HUES6 (cell line): ENCODE results near the gene FNBP1L.

Experiments used
- H3K27ac ChIP-seq: 2 replicates; pipeline ENCODE4 v1.7.0; 2013; ENCODE audit warnings: low read depth, mild to moderate bottlenecking, low read length, inconsistent platforms
- H3K27me3 ChIP-seq: 2 replicates; pipeline ENCODE4 v1.6.1; 2013; ENCODE audit warnings: low read length; ENCODE audit not compliant: control insufficient read depth, insufficient read depth
- H3K36me3 ChIP-seq: 2 replicates; pipeline ENCODE4 v1.6.1; 2013; ENCODE audit warnings: low read length; ENCODE audit not compliant: control insufficient read depth, insufficient read depth
- H3K4me1 ChIP-seq: 2 replicates; pipeline ENCODE4 v1.6.1; 2013; ENCODE audit warnings: low read length; ENCODE audit not compliant: control insufficient read depth, insufficient read depth
- H3K4me3 ChIP-seq: 2 replicates; pipeline ENCODE4 v1.5.1; 2013; ENCODE audit warnings: low read depth, low read length
- H3K9ac ChIP-seq: one replicate; pipeline ENCODE4 v1.6.1; 2013; ENCODE audit warnings: mild to moderate bottlenecking, low read length
- H3K9me3 ChIP-seq: 2 replicates; pipeline ENCODE4 v1.6.1; 2013; ENCODE audit warnings: low read depth, low read length; ENCODE audit not compliant: control insufficient read depth, insufficient read depth

Gene FNBP1L

DNA sequence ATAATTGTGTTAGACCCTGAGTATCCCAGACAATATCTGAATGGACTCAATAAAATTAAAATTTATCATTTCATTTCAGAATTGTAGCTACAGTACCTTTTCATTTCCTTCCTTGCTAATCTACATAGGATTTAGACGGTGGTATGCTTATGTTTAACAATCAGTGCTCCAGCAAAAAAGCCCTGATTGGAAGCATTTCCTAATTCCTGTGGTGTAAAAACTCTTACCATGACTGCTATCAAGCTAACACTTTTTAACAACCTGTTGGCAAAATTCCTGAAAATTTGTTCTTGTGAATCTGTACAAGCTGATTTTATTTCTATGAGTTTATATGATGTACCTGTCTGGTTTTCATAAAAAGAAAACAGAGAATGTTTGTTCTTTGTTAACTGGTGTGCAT is 5.2 kb upstream of the FNBP1L start:
- Histone ChIP-seq H3K9ac (no peak overlapping the region), H3K9me3 (no peaks in the 10 kb centered on the region)

DNA sequence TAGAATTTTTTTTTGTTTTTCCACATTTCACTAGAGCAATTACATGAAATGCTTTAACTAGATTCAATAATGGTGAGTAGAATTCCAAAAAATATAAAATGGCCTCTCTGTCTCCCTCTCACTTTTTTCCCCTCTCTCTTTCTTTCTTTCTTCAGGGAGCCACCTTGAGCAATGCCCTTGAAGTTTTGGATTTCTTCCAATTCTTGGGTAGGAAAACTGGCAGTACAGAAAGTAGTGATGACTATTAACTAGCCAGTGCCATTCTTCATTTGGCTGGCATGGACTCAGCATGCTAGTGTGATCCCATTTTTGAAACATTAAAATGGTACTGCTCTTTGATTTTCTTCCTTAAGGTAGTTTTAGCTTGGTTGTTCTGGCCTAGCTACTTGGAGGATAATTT is 4.5 kb upstream of the FNBP1L start:
- H3K36me3 ChIP-seq: no peaks in the 10 kb centered on the region
- H3K4me3 ChIP-seq: no peak overlapping the region
- H3K4me1 ChIP-seq: peaks cover 14% of the 10 kb centered on the region; the same call in 1 of the 2 replicates
- H3K9ac ChIP-seq: no peak overlapping the region
- no peak overlapping the region for H3K27ac ChIP-seq
- no peaks in the 10 kb centered on the region for H3K9me3 ChIP-seq
- no peaks in the 10 kb centered on the region for H3K27me3 ChIP-seq

More for the DNA sequence above, 5.2 kb upstream of the FNBP1L start:
- Histone ChIP-seq H3K36me3 (no peaks in the 10 kb centered on the region), H3K4me1 (peaks cover 14% of the 10 kb centered on the region; the same call in 1 of the 2 replicates), H3K4me3 (no peak overlapping the region), H3K27ac (no peak overlapping the region), H3K27me3 (no peaks in the 10 kb centered on the region)

GRCh38 chr1:93446837-93447451 is 974 bp upstream of the FNBP1L start:
- Histone ChIP-seq H3K4me3 (peak overlapping the region; percentile 81), H3K9ac (no peak overlapping the region), H3K27ac (no peak overlapping the region)

DNA sequence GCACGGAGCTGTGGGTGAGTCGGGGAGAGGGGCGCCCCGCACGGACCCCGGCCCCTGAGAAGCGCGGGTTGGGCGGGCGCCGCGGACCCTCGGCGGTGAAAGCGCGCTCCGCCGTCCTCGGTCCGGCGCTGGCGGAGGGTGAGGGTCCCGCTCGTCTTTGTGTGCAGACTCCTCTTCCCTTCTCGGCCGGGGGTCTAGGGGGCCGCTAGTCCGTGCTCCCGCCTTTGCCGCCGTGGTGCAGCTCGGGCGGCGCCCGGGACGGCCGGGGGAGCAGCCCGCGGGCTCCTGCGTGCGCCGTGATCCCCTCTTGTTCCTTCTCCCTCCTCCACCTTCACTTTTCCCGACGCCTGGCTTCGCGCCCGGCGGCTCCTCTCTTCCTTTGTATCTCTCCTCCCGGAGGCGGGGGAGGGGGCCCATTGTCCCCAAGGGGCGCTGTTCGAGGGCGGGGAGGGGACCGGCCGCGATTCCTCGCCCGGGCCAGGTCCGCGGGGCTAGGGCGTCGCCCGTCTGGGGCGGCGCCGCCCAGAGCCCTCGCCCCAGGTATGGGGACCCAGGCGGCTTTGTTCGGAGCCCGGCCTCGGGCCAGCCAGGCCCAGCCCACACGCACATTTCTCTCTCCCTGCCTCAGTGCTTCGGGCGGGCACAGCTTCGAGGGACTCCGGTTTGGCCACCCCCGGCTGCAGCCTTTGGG is 519 bp downstream of the FNBP1L start:
- H3K9ac ChIP-seq: peak overlapping the region; percentile 86
- no peaks in the 10 kb centered on the region for H3K36me3 ChIP-seq
- no peaks in the 10 kb centered on the region for H3K9me3 ChIP-seq
- H3K4me3 ChIP-seq: peak overlapping the region; percentile 81
- H3K27ac ChIP-seq: peak overlapping the region; percentile 99
- peaks cover 32% of the 10 kb centered on the region for H3K4me1 ChIP-seq
- no peaks in the 10 kb centered on the region for H3K27me3 ChIP-seq

More at GRCh38 chr1:93446837-93447451, 974 bp upstream of the FNBP1L start:
- H3K9me3 ChIP-seq: no peaks in the 10 kb centered on the region
- H3K27me3 ChIP-seq: no peaks in the 10 kb centered on the region
- peaks cover 25% of the 10 kb centered on the region for H3K4me1 ChIP-seq
- H3K36me3 ChIP-seq: no peaks in the 10 kb centered on the region

DNA sequence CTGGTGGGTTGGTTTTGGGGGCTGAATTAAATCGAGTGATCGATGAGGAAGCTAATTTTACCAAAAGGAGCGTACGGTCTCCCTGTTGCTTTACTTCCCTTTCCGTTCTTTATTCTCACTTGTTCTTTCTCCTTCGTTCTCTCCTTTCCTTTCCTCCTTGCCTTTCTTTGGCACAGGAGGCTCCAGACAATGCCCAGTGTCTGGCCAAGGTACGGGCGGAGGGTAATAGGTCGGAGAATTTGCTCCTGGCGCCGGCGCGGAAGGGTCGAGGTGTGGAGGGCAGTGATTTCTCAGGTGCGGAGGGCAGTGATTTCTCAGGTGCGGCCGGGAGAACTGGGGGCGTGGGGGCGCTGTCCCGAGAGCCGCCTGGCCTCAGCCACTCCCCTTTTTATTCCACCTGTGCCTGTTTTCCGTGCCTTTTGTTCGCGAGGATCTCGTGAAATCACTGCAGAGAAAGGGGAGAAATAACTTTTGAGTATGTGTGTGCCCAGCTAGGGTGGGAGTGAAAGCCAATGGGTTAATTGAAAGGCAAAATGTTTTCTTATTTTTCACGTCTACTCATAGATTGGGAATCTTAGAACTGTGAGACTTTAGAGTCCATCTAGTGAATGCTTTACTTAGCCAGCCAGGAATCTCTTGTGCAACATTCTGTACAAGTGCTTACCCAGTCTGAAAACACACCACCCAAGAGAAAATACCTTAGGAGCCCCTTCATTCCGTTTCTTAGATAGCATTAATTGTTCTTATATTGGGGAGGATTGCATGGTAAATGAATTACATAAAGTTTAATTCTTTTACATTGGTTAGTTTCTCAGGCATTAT is 1.3 kb downstream of the FNBP1L start:
- H3K9me3 ChIP-seq: no peaks in the 10 kb centered on the region
- peak overlapping the region; percentile 99 for H3K27ac ChIP-seq
- H3K4me3 ChIP-seq: peak overlapping the region; percentile 81
- H3K36me3 ChIP-seq: no peaks in the 10 kb centered on the region
- peak overlapping the region; percentile 86 for H3K9ac ChIP-seq
- peaks cover 40% of the 10 kb centered on the region for H3K4me1 ChIP-seq
- no peaks in the 10 kb centered on the region for H3K27me3 ChIP-seq

DNA sequence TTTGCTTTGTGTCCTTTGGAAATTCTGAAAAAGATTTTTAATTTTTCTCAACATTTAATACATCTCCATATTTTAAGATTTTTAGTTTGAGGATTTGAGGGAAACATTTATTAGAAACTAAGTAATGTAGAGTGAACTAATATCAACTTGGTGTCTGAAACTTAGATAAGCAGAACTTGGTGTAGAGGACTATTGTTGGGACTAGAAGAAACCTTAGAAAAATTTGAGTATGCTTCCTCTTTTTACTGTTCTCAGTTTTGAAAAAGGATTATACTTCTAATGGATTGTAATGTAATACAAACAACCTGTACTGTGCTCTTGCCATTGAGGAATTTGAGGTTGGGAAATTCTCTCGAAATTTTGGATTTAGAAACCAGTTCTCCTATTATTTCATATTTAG is 2.4 kb downstream of the FNBP1L start:
- no peak overlapping the region for H3K9ac ChIP-seq
- H3K27ac ChIP-seq: no peak overlapping the region; the same call in 1 of the 2 replicates
- H3K36me3 ChIP-seq: no peaks in the 10 kb centered on the region
- peak overlapping the region; percentile 81 for H3K4me3 ChIP-seq
- H3K9me3 ChIP-seq: peaks cover 3% of the 10 kb centered on the region; the same call in 1 of the 2 replicates
- H3K27me3 ChIP-seq: no peaks in the 10 kb centered on the region
- peaks cover 44% of the 10 kb centered on the region for H3K4me1 ChIP-seq

DNA sequence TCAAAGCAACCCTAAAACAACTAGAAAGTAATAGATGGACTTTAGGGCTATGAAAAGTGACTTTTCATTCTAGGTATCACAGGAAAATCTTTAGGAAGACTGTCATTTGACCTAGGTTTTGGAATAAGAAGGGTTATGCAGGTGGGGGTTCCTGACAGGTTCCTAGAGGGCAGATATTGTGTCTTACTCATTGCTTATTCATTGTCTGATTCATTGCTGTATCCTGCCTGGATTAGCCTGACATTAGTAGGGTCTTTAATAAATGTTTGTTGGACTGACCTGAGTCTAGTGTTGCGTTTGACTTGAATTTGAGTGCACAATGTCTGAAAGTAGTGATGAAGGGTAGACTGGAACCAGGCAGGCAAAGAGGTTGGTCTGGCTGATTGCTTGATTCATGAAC is 6.0 kb downstream of the FNBP1L start:
- Histone ChIP-seq H3K4me3 (no peak overlapping the region), H3K27me3 (no peaks in the 10 kb centered on the region), H3K9ac (no peak overlapping the region), H3K9me3 (peaks cover 3% of the 10 kb centered on the region; the same call in 1 of the 2 replicates), H3K36me3 (peaks cover 18% of the 10 kb centered on the region), H3K4me1 (peaks cover 37% of the 10 kb centered on the region), H3K27ac (no peak overlapping the region)

- no peaks in the 10 kb centered on the region for H3K27me3 ChIP-seq
- peaks cover 4% of the 10 kb centered on the region; the same call in 1 of the 2 replicates for H3K4me1 ChIP-seq
- H3K27ac ChIP-seq: no peak overlapping the region
- no peak overlapping the region for H3K9ac ChIP-seq
- no peak overlapping the region for H3K4me3 ChIP-seq
- peaks cover 12% of the 10 kb centered on the region; the same call in 1 of the 2 replicates for H3K9me3 ChIP-seq
- H3K36me3 ChIP-seq: peaks cover 45% of the 10 kb centered on the region
Observed at GRCh38 chr1:93459126-93459525, 11.2 kb downstream of the FNBP1L start.

GRCh38 chr1:93461236-93461635 is 13.3 kb downstream of the FNBP1L start:
- Histone ChIP-seq H3K27me3 (no peaks in the 10 kb centered on the region), H3K27ac (no peak overlapping the region), H3K36me3 (peaks cover 45% of the 10 kb centered on the region), H3K9ac (no peak overlapping the region), H3K9me3 (peaks cover 9% of the 10 kb centered on the region; the same call in 1 of the 2 replicates), H3K4me1 (no peaks in the 10 kb centered on the region; the same call in 1 of the 2 replicates), H3K4me3 (no peak overlapping the region)

- H3K36me3 ChIP-seq: peaks cover 26% of the 10 kb centered on the region; the same call in 1 of the 2 replicates
- H3K9ac ChIP-seq: no peak overlapping the region
- no peak overlapping the region for H3K27ac ChIP-seq
- H3K9me3 ChIP-seq: peaks cover 14% of the 10 kb centered on the region; the same call in 1 of the 2 replicates
- H3K4me3 ChIP-seq: no peak overlapping the region
- H3K4me1 ChIP-seq: no peaks in the 10 kb centered on the region; the same call in 1 of the 2 replicates
- H3K27me3 ChIP-seq: no peaks in the 10 kb centered on the region
Observed at GRCh38 chr1:93463960-93464359, 16.0 kb downstream of the FNBP1L start.
